Naive thymus-derived CD4-positive, alpha-beta T cell (primary cell): ENCODE data around the gene TBX1. TPM values are rescaled to one million over a fixed set of nuclear protein-coding genes. Genes with fewer than 3 reads are reported as not detected.

Source experiments
- ATAC-seq: fragments of 150-1000 bp; cut with Tn5 transposase; 2 replicates; pipeline ENCODE4 v1.10.0; 2021; ENCODE audit warnings: mild to moderate bottlenecking, moderate library complexity
- CTCF ChIA-PET: fragments of 350-600 bp; sonication (Branson Sonifier 250); formaldehyde crosslinking; loops from one replicate; lab custom pipeline; 2021; ENCODE audit warnings: antibody characterized with exemption; lab: Charles Lee
- POLR2A ChIA-PET: fragments of 350-600 bp; sonication (Branson Sonifier 250); formaldehyde crosslinking; loops from one replicate; lab custom pipeline; 2021; ENCODE audit warnings: antibody characterized with exemption, inconsistent platforms; lab: Charles Lee
- DNase-seq, 9 donors: peaks; one replicate each; pipeline versions ENCODE4 v3.0.0 to v3.0.0-alpha.2; 2020 to 2022; ENCODE audit warnings: mixed read lengths in 1 of 9
- H3K27ac ChIP-seq: one replicate; pipeline ENCODE4 v1.7.0; 2013; ENCODE audit warnings: mild to moderate bottlenecking, low read depth, low read length, moderate library complexity
- H3K27me3 ChIP-seq, 2 donors: one replicate each; pipeline ENCODE4 v1.7.0; 2013; ENCODE audit warnings: low read length in 2 of 2, mild to moderate bottlenecking in 2 of 2, moderate library complexity in 2 of 2; ENCODE audit not compliant: control insufficient read depth in 2 of 2, insufficient read depth in 2 of 2
- H3K36me3 ChIP-seq, 3 experiments: 1 replicate in 2 of 3; 2 replicates in 1 of 3; pipeline ENCODE4 v1.7.0; 2013; ENCODE audit warnings: low read length in 3 of 3, mild to moderate bottlenecking in 3 of 3, moderate library complexity in 1 of 3; ENCODE audit not compliant: insufficient read depth in 3 of 3, control insufficient read depth in 2 of 3
- H3K4me1 ChIP-seq, 2 donors: one replicate each; pipeline ENCODE4 v1.7.0; 2013; ENCODE audit warnings: low read length in 2 of 2, mild to moderate bottlenecking in 2 of 2, moderate library complexity in 1 of 2; ENCODE audit not compliant: control insufficient read depth in 2 of 2, insufficient read depth in 2 of 2
- H3K4me3 ChIP-seq: 2 replicates; pipeline ENCODE4 v1.7.0; 2013; ENCODE audit warnings: mild to moderate bottlenecking, low read length
- H3K9me3 ChIP-seq, 3 experiments: 1 replicate in 2 of 3; 2 replicates in 1 of 3; pipeline ENCODE4 v1.7.0; 2013; ENCODE audit warnings: low read length in 3 of 3; ENCODE audit not compliant: control insufficient read depth in 2 of 3
- H3K27ac Mint-ChIP-seq, 9 donors: one replicate each; pipeline ENCODE4 v1.8.0; 2020 to 2022; ENCODE audit warnings: mixed read lengths in 9 of 9, mild to moderate bottlenecking in 8 of 9, moderate library complexity in 5 of 9, inconsistent platforms in 2 of 9
- H3K27me3 Mint-ChIP-seq, 5 donors: one replicate each; pipeline ENCODE4 v1.8.0; 2021 to 2022; ENCODE audit warnings: mixed read lengths in 5 of 5, mild to moderate bottlenecking in 1 of 5
- H3K36me3 Mint-ChIP-seq, 5 donors: one replicate each; pipeline ENCODE4 v1.8.0; 2020 to 2022; ENCODE audit warnings: mixed read lengths in 5 of 5, mild to moderate bottlenecking in 3 of 5, inconsistent platforms in 1 of 5
- H3K4me1 Mint-ChIP-seq, 7 donors: one replicate each; pipeline ENCODE4 v1.8.0; 2020 to 2022; ENCODE audit warnings: mixed read lengths in 7 of 7, mild to moderate bottlenecking in 3 of 7, inconsistent platforms in 1 of 7
- H3K4me3 Mint-ChIP-seq, 10 donors: one replicate each; pipeline ENCODE4 v1.8.0; 2020 to 2022; ENCODE audit warnings: mild to moderate bottlenecking in 10 of 10, mixed read lengths in 10 of 10, moderate library complexity in 6 of 10, inconsistent platforms in 2 of 10
- H3K9me3 Mint-ChIP-seq, 11 donors: one replicate each; pipeline ENCODE4 v1.8.0; 2020 to 2022; ENCODE audit warnings: mixed read lengths in 11 of 11, mild to moderate bottlenecking in 4 of 11, inconsistent platforms in 1 of 11, moderate library complexity in 1 of 11
- intact Hi-C, 2 donors: fragments of 100-400 bp; cut with micrococcal nuclease; formaldehyde crosslinking; loops; one replicate each; pipeline ENCODE4 v1.15.1; 2023
- polyA plus RNA-seq, 2 donors: library from polyadenylated mRNA; unstranded; fragments of 300-500 nt; fragmentation: Illumina TruSeq; gene quantifications; one replicate each; pipeline ENCODE4 v1.2.3, GENCODE V29; 2021
- total RNA-seq, 6 experiments: library from RNA in 5 of 6; stranded (reverse) in 5 of 6; gene quantifications; 1 replicate in 5 of 6; 2 replicates in 1 of 6; pipeline ENCODE4 v1.2.3 and lab custom pipeline; 2021 to 2026

Gene TBX1
- total and polyA plus RNA-seq, 7 experiments from 2014 or later = 0.22 TPM; not detected in 6

DNA sequence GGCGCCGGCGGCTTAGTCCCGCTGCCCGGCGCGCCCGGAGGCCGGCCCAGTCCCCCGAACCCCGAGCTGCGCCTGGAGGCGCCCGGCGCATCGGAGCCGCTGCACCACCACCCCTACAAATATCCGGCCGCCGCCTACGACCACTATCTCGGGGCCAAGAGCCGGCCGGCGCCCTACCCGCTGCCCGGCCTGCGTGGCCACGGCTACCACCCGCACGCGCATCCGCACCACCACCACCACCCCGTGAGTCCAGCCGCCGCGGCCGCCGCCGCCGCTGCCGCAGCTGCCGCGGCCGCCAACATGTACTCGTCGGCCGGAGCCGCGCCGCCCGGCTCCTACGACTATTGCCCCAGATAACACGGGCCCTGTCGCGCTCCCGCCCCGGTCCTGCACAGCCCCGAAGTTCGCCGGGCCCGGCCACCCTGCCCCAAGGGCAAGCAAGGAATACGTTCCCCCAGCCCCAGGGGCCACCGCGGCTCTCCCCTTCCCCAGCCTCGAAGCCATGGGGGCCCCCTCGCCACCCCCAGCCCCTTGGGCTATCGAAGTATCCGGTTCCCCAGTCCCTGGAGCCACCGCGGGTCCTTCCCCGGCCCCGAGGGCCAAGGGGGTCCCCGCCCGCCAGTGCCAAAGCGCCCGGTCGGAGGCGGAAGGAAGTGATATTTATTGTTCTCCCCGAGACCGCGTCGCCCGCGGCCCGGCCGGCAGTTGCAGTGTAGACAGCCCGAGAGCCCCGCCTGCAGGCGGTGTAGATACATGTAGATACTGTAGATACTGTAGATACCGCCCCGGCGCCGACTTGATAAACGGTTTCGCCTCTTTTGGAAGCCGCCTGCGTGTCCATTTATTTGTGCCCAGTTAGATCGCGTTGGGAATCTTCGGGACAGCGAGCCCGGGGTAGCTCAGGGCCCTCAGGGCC is 6.2 kb downstream of the TBX1 start:
- peaks cover 0 to 3% (median 0%) of the 10 kb centered on the region in 11 donors for H3K9me3 Mint-ChIP-seq
- peaks cover 45 to 67% (median 53%) of the 10 kb centered on the region in 5 donors for H3K27me3 Mint-ChIP-seq
- Histone ChIP-seq H3K36me3 (no peaks in the 10 kb centered on the region), H3K4me1 (peaks cover 0 to 15% of the 10 kb centered on the region in 2 donors), H3K27me3 (peaks cover 9 to 37% of the 10 kb centered on the region in 2 donors), H3K9me3 (no peaks in the 10 kb centered on the region), H3K4me3 (no peak overlapping the region), H3K27ac (no peak overlapping the region)
- peak in 3 of 9 donors; percentile 23 to 52 (median 31) for DNase-seq
- peaks cover 0 to 28% (median 12%) of the 10 kb centered on the region in 7 donors for H3K4me1 Mint-ChIP-seq
- CTCF ChIA-PET = interaction anchor here (0.6 kb wide), 1 partner anchor 135 kb away, joined by 3 read pairs; no protein-coding TSS in a partner anchor
- no peaks in the 10 kb centered on the region for H3K36me3 Mint-ChIP-seq
- H3K27ac Mint-ChIP-seq = no peak overlapping the region
- ATAC-seq = peak; percentile 79
- peak overlapping the region in 9 of 10 donors; percentile 25 to 74 (median 43) for H3K4me3 Mint-ChIP-seq
- intact Hi-C loops = loop anchor here (1.0 to 5.0 kb wide), 3 partner anchors 10 to 126 kb away; no protein-coding TSS in a partner anchor
- POLR2A ChIA-PET = no interaction called here

DNA sequence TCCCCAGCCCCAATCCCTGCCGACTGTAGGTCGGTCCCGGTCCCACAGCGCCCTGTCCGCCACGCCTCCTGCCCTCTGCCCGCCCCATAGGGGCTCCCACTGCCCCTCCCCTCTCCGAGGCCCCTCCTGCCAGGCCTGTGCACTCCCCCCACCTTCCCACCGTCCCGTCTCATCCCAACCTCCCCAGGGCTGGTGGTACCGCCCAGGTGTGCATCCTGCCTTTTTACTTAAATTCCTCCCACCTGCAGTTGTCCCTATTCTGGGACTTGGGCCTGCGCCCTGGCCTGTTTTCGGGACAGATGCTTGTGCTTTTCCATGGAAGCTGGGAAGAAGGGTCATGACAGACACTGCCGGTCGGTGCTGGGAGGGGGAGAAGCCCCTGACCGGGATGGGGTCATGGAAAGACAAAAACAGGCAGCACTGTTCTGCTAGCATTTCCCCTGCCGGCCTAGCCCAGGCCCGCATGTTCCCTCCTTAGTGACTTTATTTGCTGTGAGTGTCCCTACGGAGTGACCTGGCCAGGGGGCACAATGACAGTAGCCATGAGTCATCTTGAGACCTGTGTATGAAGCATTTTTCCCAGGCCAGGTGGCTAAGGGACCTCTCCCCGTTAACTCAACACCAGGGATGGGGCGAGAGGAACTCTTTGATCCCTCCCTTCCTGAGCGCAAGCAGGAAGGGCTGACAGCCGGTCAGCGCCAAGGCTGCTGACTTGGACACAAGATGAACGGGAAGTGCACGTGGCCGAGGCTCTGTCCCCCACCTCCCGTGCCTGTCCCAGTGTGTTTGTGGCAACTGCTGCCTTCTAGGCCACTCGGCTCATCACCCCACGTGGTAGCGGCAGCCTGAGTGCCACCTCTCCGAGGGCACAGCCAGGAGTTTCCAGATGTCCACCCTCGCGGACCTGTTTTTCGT is 7.1 kb downstream of the TBX1 start:
- peak in 1 of 9 donors; percentile 7 for DNase-seq
- POLR2A ChIA-PET = no interaction called here
- peak overlapping the region in 2 of 9 donors; percentile 19 to 67 for H3K27ac Mint-ChIP-seq
- intact Hi-C loops = loop anchor here in 1 of 2 donors (2.0 to 5.0 kb wide), 2 partner anchors 37 to 125 kb away; no protein-coding TSS in a partner anchor
- Histone ChIP-seq H3K36me3 (no peaks in the 10 kb centered on the region), H3K9me3 (no peaks in the 10 kb centered on the region), H3K27me3 (peaks cover 9 to 37% of the 10 kb centered on the region in 2 donors), H3K27ac (no peak overlapping the region), H3K4me3 (no peak overlapping the region), H3K4me1 (peaks cover 0 to 15% of the 10 kb centered on the region in 2 donors)
- H3K9me3 Mint-ChIP-seq = peaks cover 0 to 3% (median 0%) of the 10 kb centered on the region in 11 donors
- ATAC-seq = peak; percentile 30
- CTCF ChIA-PET = interaction anchor here (0.6 kb wide), 2 partner anchors 10 to 134 kb away, joined by 3 to 5 read pairs; no protein-coding TSS in a partner anchor
- peaks cover 0 to 28% (median 12%) of the 10 kb centered on the region in 7 donors for H3K4me1 Mint-ChIP-seq
- H3K4me3 Mint-ChIP-seq = peak overlapping the region in 8 of 10 donors; percentile 25 to 74 (median 50)
- H3K27me3 Mint-ChIP-seq = peaks cover 46 to 66% (median 54%) of the 10 kb centered on the region in 5 donors
- no peaks in the 10 kb centered on the region for H3K36me3 Mint-ChIP-seq

DNA sequence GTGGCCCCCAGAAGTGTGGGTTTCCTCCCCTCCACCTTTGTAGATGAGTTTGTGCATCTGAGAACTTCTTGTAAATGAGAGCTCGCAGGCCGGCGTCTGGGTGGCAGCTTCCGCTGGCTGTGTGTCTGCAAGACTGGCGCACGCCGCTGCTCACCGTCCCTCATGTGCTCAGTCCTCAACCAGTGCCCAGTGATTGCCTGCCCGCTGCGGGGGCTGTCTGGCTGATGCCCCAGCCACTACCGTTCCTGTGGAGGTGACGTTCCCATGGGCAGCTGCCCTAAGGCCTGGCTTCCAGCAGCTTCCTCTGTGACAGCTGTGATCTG is 8.8 kb downstream of the TBX1 start:
- Histone ChIP-seq H3K4me3 (no peak overlapping the region), H3K27ac (no peak overlapping the region), H3K9me3 (no peaks in the 10 kb centered on the region), H3K4me1 (peaks cover 0 to 15% of the 10 kb centered on the region in 2 donors), H3K27me3 (peaks cover 9 to 42% of the 10 kb centered on the region in 2 donors), H3K36me3 (no peaks in the 10 kb centered on the region)
- Mint-ChIP-seq H3K36me3 (no peaks in the 10 kb centered on the region), H3K9me3 (peaks cover 0 to 3% (median 0%) of the 10 kb centered on the region in 11 donors), H3K4me1 (peaks cover 0 to 28% (median 12%) of the 10 kb centered on the region in 7 donors), H3K27me3 (peaks cover 52 to 76% (median 56%) of the 10 kb centered on the region in 5 donors), H3K27ac (no peak overlapping the region), H3K4me3 (no peak overlapping the region)
- ATAC-seq = no peak
- no peak for DNase-seq
- intact Hi-C loops = loop anchor here in 1 of 2 donors (5.0 kb wide), 1 partner anchor 123 kb away; no protein-coding TSS in a partner anchor
- CTCF ChIA-PET = no interaction called here
- POLR2A ChIA-PET = no interaction called here

DNA sequence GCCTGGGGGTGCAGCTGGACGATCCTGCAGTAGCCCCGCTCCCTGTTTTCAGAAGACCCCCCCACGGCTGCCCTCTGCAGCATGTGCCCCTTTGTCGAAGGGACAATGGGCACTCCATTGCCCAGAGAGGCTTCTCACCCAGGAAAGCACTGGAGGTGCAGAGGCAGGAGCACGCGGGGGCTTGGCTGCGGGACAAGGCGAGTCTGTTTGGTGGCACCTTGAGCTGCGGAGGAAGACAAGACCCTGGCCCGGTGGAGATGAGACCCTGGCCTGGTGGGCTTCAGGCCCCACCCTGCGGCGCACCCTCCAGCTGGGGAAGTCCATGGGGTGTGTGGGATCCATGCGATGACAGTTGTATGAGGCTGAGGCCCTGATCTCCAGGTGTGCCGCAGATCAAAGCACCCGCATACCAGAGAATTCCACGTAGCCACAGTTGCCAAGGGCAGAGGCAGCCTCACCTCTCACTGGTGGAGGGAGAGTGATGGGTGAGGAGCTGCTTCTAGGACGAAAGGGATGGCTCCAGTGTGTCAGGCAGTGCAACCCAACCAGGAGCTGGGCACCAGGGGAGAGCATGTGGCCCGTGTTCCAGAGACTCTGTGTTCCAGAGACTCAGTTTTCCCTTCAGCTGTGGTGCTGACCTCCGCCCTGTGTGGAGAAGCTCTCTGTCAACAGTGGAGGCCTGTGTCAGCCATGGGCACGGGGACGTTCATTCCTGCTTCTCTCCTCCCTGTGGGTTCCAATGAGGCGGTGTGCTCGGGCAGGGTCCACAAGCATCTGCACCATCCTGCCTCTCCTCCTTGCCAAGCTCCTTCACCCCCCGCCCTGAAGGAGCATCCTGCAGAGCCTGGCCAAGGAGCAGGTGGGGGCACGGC is 10.0 kb downstream of the TBX1 start:
- Histone ChIP-seq H3K36me3 (no peaks in the 10 kb centered on the region), H3K27me3 (peaks cover 9 to 36% of the 10 kb centered on the region in 2 donors), H3K4me1 (peaks cover 0 to 15% of the 10 kb centered on the region in 2 donors), H3K4me3 (no peak overlapping the region), H3K9me3 (no peaks in the 10 kb centered on the region), H3K27ac (no peak overlapping the region)
- H3K27ac Mint-ChIP-seq = no peak overlapping the region
- ChIA-PET CTCF (no interaction called here), POLR2A (no interaction called here)
- H3K9me3 Mint-ChIP-seq = peaks cover 0 to 2% (median 0%) of the 10 kb centered on the region in 11 donors
- intact Hi-C loops = no loop called here
- peaks cover 51 to 73% (median 53%) of the 10 kb centered on the region in 5 donors for H3K27me3 Mint-ChIP-seq
- H3K36me3 Mint-ChIP-seq = no peaks in the 10 kb centered on the region
- H3K4me1 Mint-ChIP-seq = peaks cover 0 to 21% (median 8%) of the 10 kb centered on the region in 7 donors
- no peak for DNase-seq
- ATAC-seq = no peak
- H3K4me3 Mint-ChIP-seq = no peak overlapping the region

DNA sequence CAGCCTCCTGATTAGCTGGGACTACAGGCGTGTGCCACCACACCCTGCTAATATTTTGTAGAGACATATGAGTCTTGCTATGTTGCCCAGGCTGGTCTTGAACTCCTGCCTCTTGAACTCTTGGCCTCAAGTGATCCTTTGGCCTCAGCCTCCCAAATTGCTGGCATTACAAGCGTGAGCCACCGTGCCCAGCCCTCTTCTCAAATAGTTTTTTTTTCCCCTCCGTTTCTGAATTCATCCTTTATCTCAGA is 11.8 kb downstream of the TBX1 start:
- no peaks in the 10 kb centered on the region for H3K9me3 ChIP-seq
- no peak for ATAC-seq
- DNase-seq = no peak
- no peak overlapping the region for H3K27ac ChIP-seq
- H3K4me1 ChIP-seq = peaks cover 0 to 7% of the 10 kb centered on the region in 2 donors
- Mint-ChIP-seq H3K9me3 (peaks cover 0 to 2% (median 0%) of the 10 kb centered on the region in 11 donors), H3K4me3 (no peak overlapping the region), H3K27me3 (peaks cover 49 to 68% (median 49%) of the 10 kb centered on the region in 5 donors), H3K4me1 (peaks cover 7 to 25% (median 10%) of the 10 kb centered on the region in 7 donors), H3K27ac (peak overlapping the region in 1 of 9 donors; percentile 17), H3K36me3 (no peaks in the 10 kb centered on the region)
- H3K36me3 ChIP-seq = no peaks in the 10 kb centered on the region
- ChIA-PET POLR2A (no interaction called here), CTCF (interaction anchor here (0.6 kb wide), 1 partner anchor 523 kb away, joined by 3 read pairs; no protein-coding TSS in a partner anchor)
- no peak overlapping the region for H3K4me3 ChIP-seq
- peaks cover 9 to 27% of the 10 kb centered on the region in 2 donors for H3K27me3 ChIP-seq
- intact Hi-C loops = no loop called here
